SK-MEL-5 (cell line): Measurements from ENCODE around the gene POTEC. TPM values are rescaled to one million over a fixed set of nuclear protein-coding genes. Genes with fewer than 3 reads are reported as not detected.
"Not testable (repeated sequence)": the region's sequence is repeated elsewhere in the genome, so short reads cannot be mapped to it uniquely, and the experiment has no call there.

Source experiments
- DNase-seq: peaks from one replicate; pipeline ENCODE4 v3.0.0-alpha.2; 2016; ENCODE audit warnings: low read depth, low spot score
- in situ Hi-C: cut with HindIII; loops from 2 replicates; pipeline ENCODE4 v1.10.0; 2016; ENCODE audit warnings: low sequenced_read_pairs, high pct_unique_total_duplicates, low pct_unique_long_range_greater_than_20kb
- small RNA-seq, 2 experiments: library from RNA; depleted of rRNA; stranded (forward); fragments of <200 nt; gene quantifications; one replicate each; pipeline ENCODE3, GENCODE V24; 2014
- total RNA-seq: library from RNA; depleted of rRNA; stranded (reverse); fragments of >200 nt; shearing (Covaris generic); gene quantifications from 2 replicates; pipeline ENCODE4 v1.2.3, GENCODE V29; 2014; rRNA removed

Gene POTEC
- total RNA-seq, 1 experiment from 2014 or later, result not detected

GRCh38 chr18:14470046-14470445 is 73.4 kb downstream of the POTEC start:
- DNase-seq, in situ Hi-C loops: not testable (repeated sequence)

GRCh38 chr18:14465989-14466388 is 77.4 kb downstream of the POTEC start:
- not testable (repeated sequence) for DNase-seq

More at GRCh38 chr18:14465989-14466388, 77.4 kb downstream of the POTEC start:
- in situ Hi-C loops, result not testable (repeated sequence)

Small RNAs within 50 kb of the gene (small RNA-seq; reads per million reads assigned to genes)
- gene RNU6-1021P, result 0 reads per million in 2 experiments

Other genes starting within 250 kb of the POTEC start
- 7.1 and 7.3 TPM in 2 replicates for gene ANKRD30B, start 204.6 kb upstream of the POTEC start, total RNA-seq